GM21528 (cell line): ENCODE results near the gene SLC25A23.
"Not testable (repeated sequence)": the region's sequence is repeated elsewhere in the genome, so short reads cannot be mapped to it uniquely, and the experiment has no call there.

Experiments used
- ATAC-seq: cut with Tn5 transposase; IDR thresholded peaks from one replicate; pipeline ENCODE4 v1.9.1; 2021; ENCODE audit warnings: mild to moderate bottlenecking, moderate library complexity; ENCODE audit not compliant: unreplicated experiment, low FRiP score

SLC25A23 gene

DNA sequence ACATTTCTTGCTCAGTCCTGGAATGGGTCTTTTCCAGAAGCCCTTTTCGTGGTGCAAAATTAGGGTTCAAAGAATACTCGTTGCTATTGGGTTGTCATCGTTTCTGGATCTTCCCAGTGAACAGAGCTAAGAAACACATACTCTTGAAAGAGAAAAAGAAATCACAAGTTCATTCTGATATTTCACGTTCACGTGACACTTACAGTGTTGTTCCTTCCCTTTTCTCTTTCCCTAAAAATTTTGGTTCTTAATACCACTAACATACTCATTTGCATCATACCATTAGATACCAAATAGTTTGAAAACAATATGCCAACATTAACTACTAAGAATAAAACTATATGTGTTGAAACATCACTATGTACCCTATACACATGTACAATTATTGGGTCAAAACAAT, 53.2 kb downstream of the SLC25A23 start:
- no peak for ATAC-seq

DNA sequence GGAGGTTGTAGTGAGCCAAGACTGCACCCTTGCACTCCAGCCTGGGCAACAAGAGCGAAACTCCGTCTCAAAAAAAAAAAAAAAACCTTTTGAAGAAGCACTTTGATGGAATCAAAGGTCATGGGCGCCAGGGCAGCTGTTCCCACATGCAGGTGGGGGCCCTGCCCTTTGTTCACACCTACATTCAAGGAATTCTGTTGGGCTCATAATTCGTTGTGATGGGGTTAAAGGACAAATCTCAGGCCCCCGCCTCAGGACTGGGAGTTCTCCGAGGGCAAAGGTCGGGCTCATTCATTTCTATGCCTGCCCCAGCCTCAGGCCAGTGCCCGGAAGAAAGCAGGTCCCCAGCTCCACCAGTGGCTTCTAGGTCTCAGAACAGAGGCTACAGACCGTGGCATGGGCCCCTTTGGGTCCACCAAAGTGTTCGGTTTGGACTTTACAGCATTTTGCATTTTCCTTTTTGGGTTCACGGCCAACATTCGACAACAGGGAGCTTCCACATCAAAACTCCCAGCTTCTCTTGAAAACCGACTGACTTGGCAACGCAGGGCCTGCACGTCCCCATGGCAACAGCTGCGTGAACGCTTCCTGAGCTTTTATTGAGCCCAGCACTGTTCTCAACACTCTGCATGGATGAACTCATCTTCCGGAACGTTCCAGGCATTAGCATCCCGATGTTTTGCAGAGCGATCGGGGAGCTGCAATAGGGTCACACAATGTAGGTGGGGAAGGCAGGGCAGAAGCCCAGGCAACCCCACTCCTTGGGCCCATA, 56.6 kb downstream of the SLC25A23 start:
- ATAC-seq = no peak

DNA sequence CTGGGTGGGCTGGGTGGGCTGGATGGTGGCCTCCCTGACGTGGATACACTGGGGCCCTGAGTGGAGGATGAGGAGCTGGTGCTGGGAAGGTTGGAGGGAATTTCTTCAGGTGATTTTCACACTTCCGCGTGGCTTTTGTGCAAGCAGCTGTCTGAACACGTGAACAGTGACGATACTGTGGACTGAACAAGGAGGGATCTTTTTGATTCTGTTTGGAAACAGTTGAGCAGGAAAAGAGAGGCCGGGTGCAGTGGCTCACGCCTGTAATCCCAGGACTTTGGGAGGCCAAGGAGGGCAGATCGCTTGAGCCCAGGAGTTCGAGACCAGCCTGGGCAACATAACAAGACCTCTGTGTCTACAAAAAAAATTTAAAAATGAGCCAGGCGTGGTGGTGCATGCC, 57.5 kb downstream of the SLC25A23 start:
- no peak for ATAC-seq

DNA sequence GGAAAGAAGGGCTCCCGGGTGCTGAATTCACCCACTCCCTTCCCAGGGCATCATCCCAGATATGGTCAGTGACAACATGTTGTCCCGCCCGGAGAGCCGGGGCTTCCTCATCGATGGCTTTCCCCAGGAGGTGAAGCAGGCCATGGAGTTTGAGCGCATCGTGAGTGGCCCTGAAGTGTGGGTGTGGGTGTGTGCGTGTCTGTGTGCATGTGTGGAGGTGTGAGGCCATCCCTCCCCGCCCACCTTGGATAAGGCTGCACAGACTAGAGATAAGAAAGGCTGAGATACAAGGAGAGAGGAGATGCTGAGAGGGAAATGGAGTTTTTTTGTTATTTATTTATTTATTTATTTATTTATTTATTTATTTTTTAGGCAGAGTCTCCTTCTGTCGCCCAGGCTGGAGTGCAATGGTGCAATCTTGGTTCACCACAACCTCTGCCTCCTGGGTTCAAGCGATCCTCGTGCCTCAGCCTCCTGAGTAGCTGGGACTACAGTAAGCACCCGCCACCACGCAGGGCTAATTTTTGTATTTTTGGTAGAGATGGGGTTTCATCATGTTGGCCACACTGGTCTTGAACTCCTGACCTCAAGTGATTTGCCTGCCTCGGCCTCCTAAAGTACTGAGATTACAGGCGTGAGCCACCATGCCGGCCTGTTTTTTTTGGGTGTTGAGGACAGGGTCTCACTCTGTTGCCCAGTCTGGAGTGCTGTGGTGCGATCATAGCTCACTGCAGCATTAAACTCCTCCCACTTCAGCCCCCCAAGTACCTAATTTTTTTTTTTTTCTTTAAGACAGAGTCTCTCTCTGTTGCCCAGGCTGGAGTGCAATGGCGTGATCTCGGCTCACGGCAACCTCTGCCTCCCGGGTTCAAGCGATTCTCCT, 59.3 kb downstream of the SLC25A23 start:
- not testable (repeated sequence) for ATAC-seq

DNA sequence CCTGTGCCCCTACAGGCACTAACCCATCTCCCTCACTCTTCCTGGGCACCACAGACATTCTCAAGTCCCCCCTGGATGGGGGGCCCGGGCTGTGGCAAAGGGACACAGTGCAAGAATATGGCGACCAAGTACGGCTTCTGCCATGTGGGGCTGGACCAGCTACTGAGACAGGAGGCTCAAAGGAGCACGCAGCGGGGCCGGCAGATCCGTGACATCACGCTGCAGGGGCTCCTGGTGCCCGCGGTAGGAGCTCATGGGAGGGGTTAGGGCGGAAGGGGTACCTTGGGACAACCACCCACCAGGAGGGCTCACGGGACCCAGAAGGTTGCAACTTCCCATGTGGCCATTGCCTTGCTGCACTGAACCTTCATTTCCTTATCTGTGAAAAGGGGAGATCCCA, 63.3 kb downstream of the SLC25A23 start:
- no peak for ATAC-seq

DNA sequence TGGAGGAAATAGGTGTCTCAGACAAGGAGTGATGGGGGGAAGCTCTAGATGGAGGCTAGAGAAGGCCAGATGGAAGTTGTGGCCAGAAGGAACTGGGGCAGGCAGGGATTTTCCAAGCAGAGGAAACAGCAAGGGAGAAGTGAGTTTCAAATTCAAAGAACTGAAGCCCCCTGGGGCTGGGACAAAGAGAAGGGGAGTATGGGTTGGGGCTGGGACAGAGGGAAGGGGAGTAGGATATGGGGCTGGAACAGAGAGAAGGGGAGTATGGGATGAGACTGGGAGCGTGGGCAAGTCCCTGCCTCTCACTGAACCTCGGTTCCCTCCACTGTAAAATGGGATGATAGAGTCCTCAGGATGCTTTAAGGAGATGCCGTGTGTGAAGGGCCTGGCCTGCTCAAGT, 64.8 kb downstream of the SLC25A23 start:
- no peak for ATAC-seq

DNA sequence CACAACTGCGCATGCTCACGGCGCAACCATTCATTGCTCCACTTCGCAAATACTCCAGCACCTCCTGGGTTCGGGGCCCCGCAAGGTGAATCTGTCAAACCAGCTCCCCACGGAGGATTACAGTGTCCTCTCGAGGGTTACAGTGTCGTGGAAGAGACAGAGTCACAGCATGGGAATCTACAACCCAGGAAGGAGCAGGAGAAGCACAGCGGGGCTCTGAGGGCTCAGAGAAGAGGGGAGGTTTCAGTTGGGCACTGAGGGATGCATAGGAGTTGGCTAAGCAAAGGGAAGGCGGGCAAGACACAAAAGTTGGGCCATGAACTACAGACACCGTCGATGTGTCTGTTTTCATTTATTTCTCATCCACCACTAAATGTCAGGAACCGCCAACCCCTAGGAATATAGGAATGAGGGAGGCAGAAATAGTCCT, 65.6 kb downstream of the SLC25A23 start:
- ATAC-seq = no peak

DNA sequence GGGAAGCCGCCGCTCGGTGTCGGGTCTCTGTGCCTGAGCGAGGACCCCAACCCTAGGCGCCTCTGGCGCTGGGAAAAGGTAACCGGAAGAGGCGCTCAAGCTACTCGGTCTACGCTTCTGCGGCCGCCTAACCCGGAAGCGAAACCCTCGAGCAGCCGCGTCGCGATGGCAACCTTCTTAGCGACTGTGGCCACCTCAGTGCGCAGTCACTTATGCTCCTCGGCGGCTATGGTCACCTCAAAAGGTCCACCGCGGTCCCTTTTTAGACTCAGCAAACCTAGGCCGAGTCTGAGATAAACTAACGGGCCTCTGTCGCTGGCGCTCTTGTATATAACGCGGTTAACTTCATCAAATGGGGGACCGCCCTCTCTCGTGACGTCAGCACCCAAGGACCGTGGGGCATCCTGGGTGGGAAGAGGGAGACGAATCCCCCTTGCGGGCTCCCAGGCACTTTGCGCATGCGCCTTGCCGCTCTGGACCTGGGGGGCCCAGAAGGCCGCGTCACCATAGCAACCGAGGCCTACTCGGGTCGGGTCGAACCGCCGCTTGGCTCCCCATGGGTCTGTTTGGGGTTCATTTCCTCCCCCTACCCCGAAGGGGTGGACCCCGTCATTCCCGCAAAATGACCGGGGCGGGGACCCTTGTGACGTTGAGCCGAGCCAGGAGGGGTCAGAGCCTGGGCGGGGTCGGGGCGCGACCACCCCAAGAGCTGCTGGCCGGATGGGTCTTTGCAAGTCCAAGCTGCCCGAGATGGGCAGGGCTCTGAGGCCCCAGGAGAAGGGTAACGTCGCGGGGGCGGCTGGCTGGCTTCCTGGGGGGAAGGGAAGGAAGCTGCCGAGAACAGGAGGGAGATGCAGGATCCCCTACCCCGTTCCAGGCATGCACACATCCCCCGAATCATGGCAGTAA, 66.3 kb downstream of the SLC25A23 start, which contains the start of gene GTF2F1:
GTF2F1 (minus strand) TSS at position 91 of the 909 bp plus-strand sequence. CDS start 169 bp downstream, outside the sequence.
- ATAC-seq = peak; percentile 79

DNA sequence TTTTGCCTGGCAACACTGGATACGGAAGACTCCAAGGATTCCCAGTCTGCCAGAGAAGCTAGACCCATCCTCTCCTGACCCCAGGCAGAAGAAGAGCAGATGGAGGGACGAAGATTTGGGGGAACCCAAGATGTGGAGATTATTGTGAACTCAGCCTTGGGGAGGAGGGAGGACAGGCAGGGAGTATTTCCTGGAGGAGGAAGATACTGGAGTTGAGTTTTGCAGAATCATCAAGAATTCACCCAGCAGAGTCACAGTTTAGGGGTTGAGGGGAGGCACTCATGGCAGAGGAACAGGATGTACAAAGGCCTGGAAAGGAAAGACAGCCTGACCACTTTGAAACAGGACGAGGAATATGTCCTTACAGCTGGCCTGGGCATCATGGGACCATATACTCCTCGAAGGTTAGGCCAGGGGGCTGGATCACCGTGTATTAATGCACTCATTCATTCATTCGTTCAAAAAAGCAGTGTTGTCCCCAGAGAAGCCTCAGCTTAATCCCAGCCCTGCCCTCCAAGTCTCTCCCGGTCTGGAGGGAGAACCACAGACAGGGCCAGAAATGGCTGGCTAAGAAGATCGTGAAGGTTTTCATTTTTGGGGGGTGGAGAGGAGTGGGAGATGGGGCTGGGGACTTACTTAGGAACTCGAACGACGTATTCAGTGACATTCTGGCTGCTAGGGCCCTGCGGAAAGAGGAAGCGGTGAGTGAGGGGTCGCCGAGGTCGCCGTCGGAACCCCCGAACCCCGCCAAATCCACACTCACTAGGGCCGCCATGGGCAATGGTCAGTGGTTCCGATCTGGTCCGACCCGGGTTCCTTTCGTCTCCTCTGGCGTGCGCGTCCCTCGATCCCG, 67.1 kb downstream of the SLC25A23 start:
- peak; percentile 41 for ATAC-seq
